NCI-H2081 treated with DMSO at 0.1 percent for 48 hours (cell line): ENCODE data around the gene ATP2C2.

Experiments
- DNase-seq: peaks from one replicate; lab custom pipeline; 2025; lab: John Stamatoyannopoulos, UW

Gene ATP2C2

GRCh38 chr16:84475643-84476240, 107.4 kb downstream of the ATP2C2 start:
- DNase-seq = no peak

GRCh38 chr16:84476401-84476800, 108.1 kb downstream of the ATP2C2 start:
- DNase-seq = no peak

DNA sequence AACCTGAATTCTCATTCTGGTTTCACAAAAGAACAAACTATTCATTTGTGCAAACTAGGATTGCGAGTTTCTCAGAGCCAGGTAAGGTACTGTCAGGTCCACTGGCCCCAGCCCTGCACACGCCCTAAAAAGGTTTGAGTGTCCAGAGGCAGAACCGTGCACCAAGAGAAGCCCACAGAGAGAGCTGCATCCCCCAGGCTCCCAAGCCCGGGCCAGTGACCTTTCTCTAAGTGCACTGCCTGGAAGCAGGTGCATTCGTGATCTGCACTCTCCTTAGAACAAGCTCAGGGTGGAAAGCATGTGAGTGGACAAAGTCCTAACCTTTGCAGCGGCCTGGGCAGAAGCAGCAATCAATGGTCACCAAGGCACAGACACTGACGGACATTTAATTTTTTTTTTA, 109.3 kb downstream of the ATP2C2 start:
- DNase-seq = no peak

DNA sequence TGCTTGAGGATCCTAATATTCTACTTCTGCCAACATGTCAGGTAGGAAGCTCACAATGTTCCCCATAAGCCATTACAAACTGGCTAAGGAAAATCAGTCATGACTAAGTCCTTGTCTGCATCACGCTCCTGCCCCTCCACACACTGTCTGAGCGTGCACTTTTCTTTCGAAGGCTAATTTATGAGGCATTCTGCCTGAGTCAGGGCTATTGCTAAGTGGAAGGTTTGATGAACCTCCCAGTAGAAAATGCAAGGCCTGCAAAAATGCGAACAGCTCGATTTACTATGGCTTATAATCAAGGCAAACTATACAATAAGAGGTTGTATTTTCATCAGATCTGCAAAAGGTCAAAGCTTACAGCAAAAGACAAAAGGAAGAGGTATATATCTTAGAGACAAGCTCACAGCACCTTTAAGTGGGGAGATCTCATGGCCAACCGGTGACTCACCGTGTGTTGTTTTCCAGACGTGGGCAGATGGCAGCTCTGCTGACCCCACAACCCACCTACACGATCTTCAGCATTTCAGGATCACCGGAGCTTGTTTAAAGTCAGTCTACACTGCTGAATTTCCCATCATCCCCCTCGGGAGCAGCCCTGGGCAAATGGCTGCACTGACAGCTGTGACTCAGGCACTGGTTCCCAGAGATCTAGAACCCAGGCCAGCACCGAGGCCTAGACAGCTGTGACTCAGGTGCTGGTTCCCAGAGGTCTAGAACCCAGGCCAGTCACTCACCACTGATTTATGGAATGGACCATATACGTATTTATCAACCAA, 110.0 kb downstream of the ATP2C2 start:
- no peak for DNase-seq

GRCh38 chr16:84479716-84480450, 111.5 kb downstream of the ATP2C2 start:
- DNase-seq = no peak

DNA sequence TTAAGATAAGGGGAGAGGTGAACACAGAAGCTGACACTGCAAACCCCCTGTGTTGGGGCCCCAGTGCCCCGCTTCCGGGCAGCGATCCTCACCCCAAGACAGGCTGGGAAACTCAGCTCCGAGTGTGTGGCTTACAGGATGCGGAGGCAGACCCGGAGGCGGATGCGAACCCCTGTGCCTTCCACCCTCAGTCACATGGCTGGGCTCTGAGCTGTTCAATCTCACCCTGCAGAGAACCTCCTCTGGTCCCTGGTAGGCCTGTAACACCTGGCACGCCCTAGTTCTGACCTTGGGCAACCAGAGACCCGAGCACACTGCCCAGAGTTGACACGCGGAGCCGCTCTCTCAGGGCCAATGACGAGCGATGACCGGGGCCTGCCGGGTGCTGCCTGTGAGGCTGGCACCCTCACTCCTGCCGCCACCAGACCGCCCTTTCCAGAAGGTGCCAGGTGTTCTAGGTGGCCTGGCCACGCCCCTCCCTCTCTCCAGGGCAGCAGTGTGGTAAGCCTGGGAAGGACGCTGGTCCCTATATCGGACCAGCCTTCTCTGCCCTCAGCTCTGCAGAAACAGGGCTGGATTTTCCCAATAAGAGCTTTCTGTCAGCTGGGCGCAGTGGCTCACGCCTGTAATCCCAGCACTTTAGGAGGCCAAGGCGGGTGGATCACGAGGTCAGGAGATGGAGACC, 112.9 kb downstream of the ATP2C2 start:
- DNase-seq = no peak

DNA sequence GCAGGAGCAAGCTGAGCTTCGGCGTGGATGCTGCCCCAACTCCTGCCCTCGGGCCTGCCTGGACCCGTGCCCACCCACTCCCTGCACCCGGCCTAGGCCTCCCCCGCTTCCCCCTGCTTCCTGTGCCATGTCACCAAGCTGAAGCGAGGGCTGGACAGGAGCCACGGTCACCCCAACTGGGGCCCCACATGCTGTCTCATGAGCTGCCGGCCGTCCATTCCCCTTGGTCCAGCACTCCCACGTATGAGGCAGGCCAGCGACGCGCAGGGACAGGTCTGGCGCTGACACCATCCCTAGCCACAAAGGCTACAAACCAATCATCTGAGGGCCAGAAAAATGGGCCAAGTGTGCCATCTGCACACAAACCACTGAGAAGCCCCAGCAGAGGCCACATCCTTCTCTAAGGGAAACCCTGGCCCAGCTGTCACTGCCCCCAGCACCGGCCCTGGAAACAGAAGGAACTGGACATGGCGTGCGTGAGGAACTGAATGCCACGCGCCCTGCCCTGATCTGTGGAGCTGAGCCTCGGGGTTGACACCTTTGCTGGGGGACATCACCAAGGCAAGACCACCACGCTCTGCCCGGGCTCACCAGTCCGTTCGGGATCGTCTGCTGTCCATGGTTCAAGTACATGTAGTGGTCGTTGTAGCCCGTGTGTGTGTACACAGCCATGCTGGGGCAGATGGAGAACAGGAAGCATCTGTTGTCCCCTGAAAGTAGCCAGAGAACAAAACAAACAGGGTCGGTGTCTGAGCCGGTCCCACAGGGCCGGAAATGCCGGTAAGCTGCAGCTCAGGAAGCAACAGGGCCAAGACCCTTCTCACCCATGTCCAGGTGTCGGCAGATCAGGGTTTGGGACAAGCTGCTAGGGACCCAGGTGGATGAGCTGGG, 113.9 kb downstream of the ATP2C2 start:
- DNase-seq = no peak

DNA sequence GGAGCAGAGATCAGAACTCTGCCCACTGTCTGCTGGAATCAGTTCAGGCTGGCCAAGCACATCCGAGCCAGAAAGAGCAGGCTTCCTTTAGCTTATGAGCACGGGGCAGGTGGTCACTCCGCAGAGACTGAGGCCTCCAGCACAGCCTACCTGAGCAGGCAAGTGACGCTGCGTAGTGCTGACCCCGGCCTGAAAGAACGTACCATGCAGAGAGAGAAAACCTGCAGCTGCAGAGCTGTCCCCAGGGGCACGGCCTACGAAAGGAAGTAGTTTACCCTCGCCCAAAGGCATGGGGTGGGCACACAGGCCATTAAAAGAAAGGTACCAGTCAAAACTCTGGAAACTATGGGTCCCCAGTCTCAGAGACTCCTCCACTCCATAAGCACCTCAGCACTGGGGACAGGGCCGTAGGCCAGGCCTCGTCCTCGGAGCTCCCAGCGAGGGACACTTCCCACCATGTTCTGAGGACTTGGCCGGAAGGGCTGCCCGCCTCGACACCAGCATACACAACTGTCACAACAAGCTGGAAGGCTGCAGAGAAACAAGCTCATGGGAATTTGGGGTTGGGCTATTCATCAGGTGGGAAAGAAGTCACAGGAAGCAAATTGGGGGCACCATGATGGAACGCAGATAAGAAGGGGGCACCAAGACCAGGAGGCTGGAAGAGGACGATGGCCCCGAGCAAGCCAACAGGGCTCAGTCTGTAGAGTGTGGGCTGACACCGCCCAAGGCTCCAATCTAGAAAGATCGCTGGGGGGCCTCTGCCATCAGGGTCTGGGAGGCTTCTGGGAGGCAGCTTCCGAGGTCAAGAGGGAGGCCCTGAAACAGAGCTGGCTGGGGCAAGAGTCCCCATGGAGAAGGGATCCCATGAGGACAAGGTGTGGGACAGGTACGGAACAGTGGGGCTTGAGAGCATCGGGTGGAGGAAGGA, 114.9 kb downstream of the ATP2C2 start:
- DNase-seq = no peak

- no peak for DNase-seq
Measured at GRCh38 chr16:84483882-84484565, 115.7 kb downstream of the ATP2C2 start.

DNA sequence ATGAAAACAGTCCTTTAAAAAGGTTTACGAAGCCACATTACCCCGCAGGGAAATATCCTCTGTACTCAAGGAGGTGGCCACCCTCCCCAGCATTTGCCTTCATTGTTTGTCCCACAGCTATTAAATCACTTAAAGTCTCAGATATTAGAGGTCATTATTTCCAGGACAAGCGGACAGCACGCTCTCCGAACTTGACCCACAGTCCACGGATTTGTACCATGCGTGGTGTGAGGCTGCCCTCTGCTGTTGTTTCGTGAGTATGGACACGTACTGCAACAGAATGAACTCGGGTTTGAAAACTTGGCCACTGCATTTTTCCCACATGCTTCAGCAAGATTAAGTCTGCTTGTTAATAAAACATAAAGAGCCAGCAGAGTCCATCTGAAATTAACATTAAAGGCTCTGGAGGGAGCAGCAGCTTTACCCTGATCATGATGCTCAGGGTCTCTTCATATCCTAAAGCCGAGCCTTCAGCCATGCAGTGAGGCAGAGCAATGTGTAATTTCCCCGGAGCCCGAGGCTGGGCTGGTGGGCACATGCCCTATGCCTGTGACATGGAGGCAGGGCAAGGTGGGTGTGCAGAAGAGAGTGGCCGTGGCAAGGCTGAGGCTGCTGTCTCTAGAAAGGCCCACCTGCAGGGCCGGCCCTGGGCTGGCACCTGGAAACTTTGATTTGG, 116.4 kb downstream of the ATP2C2 start:
- DNase-seq = no peak

DNA sequence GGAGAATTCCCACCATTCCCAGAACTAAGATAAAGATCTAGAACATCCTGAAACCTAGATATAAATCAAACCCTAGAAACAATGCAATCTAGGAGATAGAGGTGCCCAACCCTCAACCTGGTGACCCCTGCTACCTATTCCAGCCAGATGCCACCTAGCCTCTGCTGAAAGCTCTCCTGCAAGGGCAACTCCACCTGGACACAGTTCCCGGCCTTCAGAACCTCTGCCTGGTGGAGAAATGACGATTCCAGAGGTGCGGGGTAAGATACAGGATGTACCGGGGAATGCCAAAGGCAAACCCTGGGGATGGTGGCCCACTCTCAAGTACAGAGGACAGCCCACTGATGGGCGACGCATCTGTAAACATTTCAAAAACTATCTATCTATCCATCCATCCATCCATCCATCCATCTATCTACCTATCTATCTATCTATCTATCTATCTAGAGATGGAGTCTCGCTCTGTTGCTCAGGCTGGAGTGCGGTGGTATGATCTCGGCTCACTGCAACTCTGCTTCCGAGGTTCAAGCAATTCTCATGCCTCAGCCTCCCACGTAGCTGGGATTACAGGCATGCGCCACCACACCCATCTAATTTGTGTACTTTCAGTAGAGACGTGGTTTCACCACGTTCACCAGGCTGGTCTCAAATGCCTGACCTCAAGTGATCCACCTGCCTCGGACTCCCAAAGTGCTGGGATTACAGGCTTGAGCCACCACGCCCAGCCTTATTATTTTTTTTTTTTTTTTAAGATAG, 117.1 kb downstream of the ATP2C2 start:
- DNase-seq = no peak

GRCh38 chr16:84486126-84486525, 117.8 kb downstream of the ATP2C2 start:
- no peak for DNase-seq

- no peak for DNase-seq
Measured at GRCh38 chr16:84486551-84487235, 118.4 kb downstream of the ATP2C2 start.

DNA sequence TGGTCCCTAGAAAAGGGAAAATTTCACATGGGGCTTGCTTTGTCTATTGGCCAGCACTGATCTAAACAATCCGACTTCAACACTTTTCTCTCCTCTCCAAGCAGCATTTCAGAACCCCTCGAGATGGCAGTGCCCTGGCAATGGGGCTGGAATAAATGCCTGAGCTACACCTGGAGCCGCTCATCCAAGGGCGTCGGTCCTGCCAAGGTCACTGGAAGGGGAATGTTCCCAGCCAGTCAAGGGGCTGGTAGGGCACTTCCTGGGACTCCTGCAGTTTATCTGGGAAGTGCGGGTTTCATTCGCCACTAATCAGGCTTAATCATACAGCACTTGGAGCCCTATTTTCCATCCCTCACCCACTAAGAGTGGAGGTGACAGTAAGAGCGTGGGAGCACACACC, 119.0 kb downstream of the ATP2C2 start:
- DNase-seq = no peak

- no peak for DNase-seq
Measured at GRCh38 chr16:84489131-84489530, 120.8 kb downstream of the ATP2C2 start.

DNA sequence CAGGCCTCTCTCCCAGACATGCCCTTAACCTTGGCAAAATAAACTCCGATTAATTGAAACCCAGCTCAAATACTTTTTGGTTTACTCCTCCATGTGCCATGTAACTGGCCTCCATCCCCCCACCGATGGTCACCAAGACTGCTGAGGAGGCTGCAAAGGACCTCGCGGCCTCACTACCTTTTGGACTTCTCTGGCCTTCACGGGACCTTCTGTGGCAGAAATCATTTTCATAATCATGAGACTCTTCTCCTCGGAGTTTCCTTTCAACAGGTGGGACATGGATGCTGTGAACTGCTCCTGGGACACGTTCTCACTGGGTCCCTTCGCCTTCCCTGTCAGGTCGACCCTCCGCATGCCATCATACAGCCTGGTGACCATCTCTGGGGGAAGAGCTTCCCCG, 127.2 kb downstream of the ATP2C2 start:
- DNase-seq = no peak

- DNase-seq = no peak
Measured at GRCh38 chr16:84496991-84497390, 128.7 kb downstream of the ATP2C2 start.
